HG03045 (cell line): ENCODE measurements around the gene SETDB2.

ENCODE experiments used
- ATAC-seq: cut with Tn5 transposase; IDR thresholded peaks from one replicate; pipeline ENCODE4 v1.9.1; 2021; ENCODE audit warnings: mild to moderate bottlenecking, moderate library complexity; ENCODE audit not compliant: unreplicated experiment

The SETDB2 gene, protein sequence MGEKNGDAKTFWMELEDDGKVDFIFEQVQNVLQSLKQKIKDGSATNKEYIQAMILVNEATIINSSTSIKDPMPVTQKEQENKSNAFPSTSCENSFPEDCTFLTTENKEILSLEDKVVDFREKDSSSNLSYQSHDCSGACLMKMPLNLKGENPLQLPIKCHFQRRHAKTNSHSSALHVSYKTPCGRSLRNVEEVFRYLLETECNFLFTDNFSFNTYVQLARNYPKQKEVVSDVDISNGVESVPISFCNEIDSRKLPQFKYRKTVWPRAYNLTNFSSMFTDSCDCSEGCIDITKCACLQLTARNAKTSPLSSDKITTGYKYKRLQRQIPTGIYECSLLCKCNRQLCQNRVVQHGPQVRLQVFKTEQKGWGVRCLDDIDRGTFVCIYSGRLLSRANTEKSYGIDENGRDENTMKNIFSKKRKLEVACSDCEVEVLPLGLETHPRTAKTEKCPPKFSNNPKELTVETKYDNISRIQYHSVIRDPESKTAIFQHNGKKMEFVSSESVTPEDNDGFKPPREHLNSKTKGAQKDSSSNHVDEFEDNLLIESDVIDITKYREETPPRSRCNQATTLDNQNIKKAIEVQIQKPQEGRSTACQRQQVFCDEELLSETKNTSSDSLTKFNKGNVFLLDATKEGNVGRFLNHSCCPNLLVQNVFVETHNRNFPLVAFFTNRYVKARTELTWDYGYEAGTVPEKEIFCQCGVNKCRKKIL

DNA sequence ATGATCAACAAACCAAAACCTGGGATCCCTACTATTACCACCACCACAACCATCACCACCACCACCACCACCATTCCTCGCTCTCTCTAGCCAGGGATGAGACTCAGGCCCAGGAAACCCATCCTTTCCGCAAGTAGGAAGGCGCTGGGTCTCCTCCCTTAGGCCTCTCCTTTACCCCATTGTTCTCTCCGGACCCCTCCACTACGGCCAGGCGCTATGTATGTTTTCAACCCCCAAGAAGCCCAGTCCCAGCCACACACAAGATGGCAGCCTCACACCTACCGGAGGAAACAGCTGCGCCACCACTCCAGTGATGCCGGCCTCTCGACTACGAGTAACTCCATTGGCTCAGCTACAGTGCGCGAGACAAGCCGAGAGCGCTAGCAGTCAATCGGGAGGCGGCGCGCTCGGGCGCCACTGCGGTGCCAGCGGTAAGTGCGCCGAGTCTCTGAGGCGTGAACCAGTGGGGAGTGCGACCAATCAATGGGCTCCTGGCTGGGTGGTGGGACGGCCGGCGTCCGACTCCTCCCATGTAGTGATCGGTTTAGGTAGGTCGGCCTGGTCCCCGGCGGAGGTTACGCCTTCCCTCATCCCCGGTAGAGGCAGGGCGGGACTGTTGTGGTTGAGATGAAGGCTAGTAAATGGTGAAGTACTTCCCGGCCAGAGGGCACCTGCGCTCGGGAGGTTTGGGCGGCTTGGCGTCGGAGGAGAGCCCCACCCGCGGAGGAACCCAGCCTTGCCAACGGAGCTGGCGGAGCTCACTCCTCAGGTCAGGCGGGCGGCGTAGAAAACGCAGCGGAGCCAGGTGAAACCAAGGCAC lies at the start of gene SETDB2, which contains the start of gene CAB39L:
Gene SETDB2, plus strand, starts transcription at position 571 of the 820 bp plus-strand sequence. CDS start 7,620 bp downstream, outside the sequence.
Gene CAB39L, minus strand, starts transcription at position 361 of the 820 bp plus-strand sequence. CDS start 61,154 bp downstream, outside the sequence.
- ATAC-seq = peak; percentile 97

DNA sequence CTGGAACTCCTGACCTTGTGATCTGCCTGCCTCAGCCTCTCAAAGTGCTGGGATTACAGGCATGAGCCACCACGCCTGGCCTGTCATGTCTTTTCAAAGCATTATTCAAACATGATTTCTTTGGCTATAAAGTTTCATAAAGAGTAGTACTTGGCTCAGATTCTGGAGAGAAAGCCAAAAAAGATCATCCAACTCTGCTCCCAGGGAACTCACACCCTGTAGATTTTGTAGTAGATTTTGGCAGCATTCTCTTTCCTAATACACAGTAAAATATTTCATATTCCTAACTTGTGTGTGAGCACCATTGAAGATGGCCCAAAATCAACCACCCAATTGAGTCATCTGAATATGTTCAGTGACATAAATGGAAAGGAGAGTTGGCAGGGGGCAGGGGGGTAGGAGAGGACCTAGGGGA lies 48.6 kb upstream of the SETDB2 start:
- no peak for ATAC-seq

DNA sequence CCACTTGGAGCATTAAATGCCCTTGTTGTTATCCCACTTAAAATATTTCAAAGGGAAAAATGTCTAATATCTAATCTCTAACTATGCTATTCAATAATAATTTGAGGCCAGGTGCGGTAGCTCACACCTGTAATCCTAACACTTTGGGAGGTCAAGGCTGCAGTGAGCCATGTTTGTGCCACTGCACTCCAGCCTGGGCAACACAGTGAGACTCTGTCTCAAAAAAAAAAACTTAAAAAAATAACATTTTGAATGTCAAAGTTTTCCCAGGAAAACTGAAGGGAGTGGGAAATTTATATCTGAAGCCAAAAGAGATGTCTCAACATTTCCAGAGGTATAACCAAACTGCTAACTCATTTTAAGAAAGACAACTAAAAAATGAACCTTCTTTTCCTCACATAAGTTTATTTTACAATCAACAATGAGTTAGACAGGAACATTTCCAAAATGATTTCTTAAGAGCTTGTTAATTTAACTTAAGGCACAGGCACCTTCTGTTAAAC lies 48.1 kb upstream of the SETDB2 start:
- ATAC-seq = no peak

DNA sequence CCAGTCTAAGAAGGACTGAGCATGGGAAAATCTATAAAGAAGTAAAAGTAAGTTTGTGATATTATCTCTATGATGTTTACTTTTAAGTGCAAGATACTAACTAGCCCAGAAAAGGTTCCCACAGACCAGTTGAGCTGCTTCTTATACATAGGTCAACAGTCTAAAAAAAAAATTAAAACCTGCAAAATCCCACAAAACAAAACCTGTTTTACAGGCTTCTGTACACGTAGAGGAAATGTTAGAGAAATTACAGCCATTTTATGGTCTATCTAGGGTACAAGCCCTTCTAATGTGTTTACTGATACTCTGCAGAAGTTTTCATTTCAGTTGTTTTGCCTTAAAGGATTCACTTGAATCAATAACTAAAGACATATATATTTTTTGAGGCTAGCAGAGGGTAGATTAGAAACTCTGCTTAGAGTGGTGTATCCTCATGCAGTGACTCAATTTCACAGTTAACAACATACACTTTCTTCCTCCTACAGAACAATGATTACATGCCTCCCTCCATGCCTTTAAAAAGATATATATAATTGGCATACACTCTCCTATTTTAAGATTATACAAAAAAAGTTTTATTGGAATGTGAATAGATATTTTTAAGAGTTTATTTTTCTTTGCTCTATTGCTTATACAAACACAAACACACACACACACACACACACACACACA lies 44.1 kb upstream of the SETDB2 start:
- ATAC-seq = no peak

DNA sequence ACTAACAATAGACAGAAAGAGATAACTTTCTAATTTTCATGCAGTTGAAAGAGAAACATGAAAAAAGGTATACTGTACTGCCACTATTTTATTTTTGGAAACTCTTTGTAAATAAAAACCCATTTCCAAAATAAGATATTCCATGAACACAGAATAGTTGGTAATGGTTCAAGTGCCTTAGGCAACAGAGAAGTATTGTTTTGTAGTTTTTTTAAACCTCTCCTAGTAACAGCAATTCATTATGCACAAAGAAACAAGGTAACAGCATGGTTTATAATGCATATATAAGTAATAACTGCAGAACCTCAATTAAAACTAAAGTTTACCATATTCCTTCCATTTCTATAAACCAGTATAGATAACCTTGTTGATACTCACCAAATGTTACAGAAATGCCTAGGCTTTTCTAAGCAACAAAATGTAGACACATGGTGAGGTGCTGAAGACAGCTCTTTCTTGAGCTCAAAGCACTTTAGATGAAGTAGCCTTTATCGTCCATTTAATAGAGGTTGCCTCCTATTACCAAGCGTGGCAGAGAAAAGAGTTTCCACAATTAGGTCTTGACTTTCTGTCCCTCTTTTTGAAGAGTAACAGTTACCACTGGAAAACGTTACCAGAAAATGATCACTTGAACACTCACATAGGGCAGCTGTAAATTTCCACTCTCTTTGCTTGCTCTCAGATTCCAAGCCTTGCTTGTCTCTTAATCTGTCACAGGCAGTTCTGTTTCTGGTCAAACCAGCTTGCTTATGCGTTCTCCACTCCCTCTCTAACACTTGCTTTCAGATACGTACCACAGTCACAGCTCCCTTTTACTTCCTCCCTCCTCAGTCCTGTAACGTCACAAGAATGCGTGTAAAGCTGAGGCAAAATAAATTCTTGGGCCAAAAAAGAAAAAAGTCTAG lies 43.1 kb upstream of the SETDB2 start:
- peak; percentile 72 for ATAC-seq

DNA sequence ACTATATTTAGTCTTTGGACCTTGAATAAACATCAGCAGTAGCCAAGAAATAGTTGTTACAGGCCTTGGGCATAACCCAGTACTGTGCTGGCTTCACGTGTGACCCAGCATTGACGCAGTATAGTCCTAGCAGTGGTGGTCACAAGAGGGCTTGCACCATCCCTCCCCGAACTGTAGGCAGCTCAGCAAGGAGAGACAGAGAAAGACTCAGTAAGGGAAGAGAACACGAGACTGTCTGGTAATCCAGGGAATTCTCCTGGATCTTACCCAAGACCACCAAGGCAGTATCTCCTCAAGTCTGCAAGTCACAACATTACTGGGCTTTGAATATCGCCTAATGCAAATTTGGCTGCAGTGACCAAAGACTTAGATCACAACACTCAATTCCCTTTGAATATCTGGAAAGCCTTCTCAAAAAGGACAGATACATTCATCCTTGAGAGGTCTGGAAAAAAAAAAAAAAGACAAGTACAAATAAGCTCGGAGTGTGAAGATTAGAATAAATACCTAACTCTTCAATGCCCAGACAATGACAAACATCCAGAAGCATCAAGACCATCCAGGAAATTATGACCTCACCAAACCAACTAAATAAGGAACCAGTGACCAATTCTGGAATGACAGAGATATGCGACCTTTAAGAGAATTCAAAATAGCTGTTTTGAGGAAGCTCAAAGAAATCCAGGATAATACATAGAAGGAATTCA lies 39.9 kb upstream of the SETDB2 start:
- ATAC-seq = no peak

DNA sequence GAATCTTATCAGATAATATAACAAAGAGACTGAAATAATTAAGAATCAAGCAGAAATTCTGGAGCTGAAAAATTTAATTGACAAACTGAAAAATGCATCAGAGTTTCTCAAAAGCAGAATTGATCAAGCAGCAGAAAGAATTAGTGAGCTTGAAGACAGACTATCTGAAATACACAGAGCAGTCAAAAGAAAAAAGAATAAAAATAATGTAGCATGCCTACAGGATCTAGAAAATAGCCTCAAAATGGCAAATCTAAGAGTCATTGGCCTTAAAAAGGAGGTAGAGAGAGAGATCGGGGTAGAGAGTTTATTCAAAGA lies 39.4 kb upstream of the SETDB2 start:
- no peak for ATAC-seq

DNA sequence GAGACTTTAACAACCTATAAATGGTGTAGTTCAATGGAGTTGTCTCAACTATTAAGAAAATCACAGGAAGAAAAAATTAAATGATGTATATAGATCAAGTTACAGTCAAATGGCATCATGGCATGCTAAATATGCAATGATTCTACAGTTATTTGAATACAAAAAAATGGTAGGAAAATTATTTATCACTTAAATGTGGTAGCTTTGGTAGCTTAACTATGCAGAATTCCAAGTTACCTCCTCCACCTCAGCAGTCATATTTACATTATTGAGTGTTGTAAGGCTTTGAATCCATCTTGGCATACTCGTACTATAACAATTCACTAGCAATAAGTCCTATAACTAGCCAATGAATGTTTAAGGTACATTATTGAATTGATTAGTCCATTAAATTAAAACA lies 37.0 kb upstream of the SETDB2 start:
- no peak for ATAC-seq

DNA sequence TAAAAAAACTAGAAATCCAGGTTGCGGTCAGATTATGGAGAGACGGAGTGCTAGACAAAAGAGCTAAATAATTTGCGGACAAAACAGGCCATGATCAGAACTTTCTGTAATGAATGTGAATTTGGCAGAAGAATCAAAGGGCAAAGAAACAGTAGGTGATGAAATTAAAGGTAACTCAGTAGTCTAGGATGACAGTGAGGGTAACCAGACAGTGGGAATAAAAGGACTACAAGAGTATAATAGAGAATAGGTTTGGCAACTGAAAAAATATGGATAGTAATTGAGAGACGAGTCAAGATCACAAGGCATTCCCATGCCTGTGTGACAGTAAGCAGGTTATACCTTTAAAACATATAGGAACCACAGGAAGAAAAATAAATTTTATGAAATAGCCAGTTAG lies 36.1 kb upstream of the SETDB2 start:
- ATAC-seq = no peak

DNA sequence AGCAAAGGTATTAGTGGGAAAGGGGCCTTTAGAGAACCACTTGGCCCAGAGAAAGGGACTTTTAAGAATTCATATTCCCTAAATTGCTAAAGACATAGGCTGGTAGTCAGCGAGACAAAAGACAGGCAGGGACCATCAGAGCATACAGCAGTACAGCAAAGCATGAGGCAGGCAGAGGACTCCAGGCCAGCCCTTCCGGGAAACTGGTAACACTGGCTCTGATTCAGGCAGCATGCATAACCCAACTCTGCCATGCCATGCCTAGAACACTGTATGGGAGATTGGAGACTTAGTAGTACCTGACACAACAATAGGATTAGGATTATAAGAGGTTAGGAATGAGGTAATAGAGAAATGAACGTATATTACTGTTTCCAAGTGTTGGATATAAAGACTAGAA lies 35.1 kb upstream of the SETDB2 start:
- ATAC-seq = no peak

DNA sequence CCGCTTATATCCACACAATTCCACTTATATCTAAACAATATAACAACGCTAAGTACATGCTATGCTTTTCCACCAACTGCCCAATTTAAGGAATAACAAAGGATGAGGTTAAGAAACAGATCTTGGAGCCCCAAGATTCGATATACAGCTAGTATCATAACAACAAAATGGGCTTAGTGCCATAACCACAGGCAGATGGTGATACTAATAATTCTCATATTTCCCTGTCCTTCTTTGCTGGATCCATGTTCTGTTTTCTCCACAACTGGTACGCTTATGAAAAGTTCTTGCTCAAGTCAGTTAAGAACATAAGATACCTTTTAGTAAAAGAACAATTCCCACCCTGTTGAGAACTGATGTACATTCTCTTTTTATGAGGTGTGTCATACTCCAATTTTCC lies 34.1 kb upstream of the SETDB2 start:
- ATAC-seq = no peak

DNA sequence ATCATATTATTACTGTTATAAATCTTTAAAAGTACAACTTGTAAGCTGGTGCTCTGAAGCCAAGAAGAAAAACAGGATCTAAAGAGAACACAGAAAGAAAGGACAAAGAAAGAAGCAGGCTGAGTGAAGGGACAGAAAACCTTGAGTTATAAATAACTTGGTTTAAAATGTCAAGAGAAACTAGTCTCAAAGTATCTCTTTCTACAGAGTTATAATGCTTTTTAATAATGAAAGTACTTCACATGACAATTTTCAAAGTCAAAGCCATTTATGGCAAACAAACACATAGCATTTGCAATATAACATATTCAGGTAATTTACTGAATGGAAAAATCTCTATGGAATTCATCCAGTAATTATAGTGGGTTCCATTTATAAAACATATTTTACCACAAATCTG lies 33.6 kb upstream of the SETDB2 start:
- no peak for ATAC-seq

DNA sequence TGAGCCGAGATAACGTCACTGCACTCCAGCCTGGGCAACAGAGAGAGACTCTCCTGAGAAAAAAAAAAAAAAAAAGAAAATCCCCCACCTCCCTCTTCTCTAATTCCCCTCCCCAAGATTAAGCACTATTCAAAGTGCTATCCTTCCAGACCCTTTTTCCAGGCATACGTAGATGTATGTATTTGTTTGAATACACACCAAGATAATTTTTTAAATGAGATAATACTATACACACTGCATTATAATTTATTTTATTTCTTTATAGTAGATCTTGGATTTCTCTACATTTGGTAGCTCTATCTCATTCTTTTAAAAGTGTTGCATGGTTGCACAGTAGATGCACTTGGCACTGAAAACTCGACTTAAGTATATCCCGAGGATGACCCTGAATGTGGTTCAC lies 32.7 kb upstream of the SETDB2 start:
- ATAC-seq = no peak

DNA sequence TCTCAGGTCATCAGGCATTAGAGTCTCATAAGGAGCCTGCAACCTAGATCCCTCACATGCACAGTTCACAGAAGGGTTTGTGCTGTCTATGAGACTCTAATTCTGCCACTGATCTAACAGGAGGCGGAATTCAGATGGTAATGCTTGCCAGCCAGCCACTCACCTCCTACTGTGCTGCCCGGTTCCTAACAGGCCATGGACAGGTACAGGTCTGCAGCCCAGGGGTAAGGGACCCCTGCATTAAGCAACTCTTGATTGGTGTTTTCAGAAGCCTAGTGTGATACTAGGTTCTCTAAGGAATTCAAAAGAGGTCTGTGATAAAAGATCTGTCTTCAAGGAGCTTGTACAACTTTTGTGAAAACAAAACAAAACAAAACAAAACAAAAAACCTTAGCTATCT lies 31.3 kb upstream of the SETDB2 start:
- no peak for ATAC-seq

DNA sequence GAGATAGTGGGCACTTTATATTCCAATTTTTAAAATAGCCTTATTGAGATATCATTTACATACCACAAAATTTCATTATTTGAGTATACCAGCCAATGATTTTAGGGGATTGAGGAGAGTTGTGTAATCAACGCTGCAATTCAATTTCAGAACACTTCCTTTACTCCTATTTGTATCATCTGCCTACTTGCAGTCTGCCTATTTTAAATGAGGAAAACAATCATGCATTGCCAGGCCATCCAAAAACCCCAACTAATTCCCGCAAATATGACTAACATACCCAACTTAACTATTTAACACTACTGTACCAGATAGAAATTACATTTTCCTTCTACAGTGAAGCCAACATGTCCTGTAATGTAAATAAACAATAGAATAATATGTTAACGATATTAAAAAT lies 26.9 kb upstream of the SETDB2 start:
- ATAC-seq = no peak

DNA sequence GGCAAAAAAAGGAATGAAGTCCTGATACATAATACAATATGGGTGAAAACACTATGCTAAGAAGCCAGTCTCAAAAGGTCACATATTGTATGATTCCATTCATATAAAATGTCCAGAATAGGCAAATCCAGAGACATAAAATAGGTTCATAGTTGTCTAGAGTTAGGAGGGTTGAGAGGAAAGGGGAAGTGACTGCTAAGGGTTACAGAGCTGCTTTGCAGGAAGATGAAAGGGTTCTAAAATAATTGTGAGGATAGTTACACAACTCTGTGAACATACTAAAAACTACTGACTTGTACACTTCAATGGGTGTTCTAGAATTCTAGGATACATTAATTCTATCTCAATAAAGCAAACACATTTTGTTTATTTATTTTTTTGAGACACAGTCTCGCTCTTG lies 25.9 kb upstream of the SETDB2 start:
- ATAC-seq = no peak

DNA sequence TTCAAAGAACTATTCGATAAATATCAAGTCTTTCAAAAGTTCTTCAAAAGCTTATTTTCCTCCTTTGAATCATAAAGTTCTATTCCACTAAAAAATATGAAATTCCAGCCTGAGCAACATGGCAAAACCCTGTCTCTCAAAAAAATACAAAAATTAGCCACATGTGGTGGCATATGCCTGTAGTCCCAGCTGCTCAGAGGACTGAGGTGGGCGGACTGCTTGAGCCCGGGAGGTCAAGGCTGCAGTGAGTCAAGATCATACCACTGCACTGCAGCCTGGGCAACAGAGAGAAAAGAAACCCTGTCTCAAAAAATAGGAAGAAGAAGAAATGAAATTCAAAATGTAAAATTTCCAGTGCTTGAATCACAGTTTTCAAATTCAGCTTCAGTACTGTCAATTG lies 24.8 kb upstream of the SETDB2 start:
- ATAC-seq = no peak

DNA sequence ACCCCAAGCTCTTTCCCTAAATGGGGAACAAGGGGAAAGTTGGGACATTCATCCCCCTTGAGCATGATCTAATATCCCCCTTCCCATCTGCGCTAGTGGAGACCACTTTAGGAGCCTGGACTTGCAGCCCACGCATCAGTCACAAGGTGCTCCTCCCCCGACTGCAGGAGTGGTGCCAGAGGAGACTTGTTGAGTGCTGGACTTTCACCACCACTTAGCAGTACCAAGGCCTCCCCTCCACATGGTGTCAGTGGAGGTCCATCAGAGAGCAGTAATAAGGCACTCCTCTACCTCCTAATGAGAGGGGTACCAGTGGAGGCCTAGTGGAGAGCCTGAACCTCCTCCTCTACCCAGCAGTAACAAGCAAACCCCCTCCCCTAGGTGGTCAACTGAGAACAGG lies 22.7 kb upstream of the SETDB2 start:
- peak; percentile 66 for ATAC-seq

DNA sequence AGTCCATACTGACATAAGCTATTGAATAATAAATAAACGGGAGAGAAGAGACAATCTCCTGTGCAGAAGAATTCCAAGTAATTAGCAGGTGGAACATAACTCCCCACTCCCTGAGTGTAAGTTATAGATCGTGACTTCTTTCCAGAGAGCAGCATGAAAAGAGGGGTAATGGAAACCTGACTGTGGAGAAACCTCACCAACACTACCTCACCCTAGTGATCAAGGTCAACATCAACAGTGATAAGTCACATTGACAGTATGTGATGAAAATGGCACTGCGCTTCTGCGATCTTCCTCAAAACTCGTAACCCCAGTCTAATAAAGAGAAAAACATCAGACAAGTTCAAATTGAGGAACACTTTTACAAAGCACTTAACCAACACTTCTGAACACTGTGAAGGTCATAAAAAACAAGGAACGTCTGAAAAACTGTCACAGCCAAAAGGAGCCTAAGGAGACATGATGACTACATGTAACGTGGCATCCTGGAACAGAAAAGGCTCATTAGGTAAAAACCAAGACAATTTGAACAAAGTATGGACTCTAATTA lies 20.0 kb upstream of the SETDB2 start:
- no peak for ATAC-seq
